BLaER1 treated with 17β-estradiol and CSF1 and Interleukin-3, amounts not matched to agents 10 nM and 100 nM (cell line): ENCODE measurements around the gene TMEM80.

Experiments
- H3K27ac ChIP-seq, 11 experiments: shearing (Covaris generic); formaldehyde crosslinking; 2 replicates each; pipeline ENCODE4 v1.8.1; 2022
- H3K27me3 ChIP-seq, 11 experiments: shearing (Covaris generic); formaldehyde crosslinking; 2 replicates each; pipeline ENCODE4 v1.8.1; 2022
- H3K36me3 ChIP-seq, 11 experiments: shearing (Covaris generic); formaldehyde crosslinking; 2 replicates each; pipeline ENCODE4 v1.8.1; 2022
- H3K4me1 ChIP-seq, 10 experiments: shearing (Covaris generic); formaldehyde crosslinking; 2 replicates each; pipeline ENCODE4 v1.8.1; 2022
- H3K4me2 ChIP-seq, 11 experiments: shearing (Covaris generic); formaldehyde crosslinking; 2 replicates each; pipeline ENCODE4 v1.8.1; 2022
- H3K4me3 ChIP-seq, 10 experiments: shearing (Covaris generic); formaldehyde crosslinking; 2 replicates each; pipeline ENCODE4 v1.8.1; 2022
- H3K9ac ChIP-seq, 11 experiments: shearing (Covaris generic); formaldehyde crosslinking; 2 replicates each; pipeline ENCODE4 v1.8.1; 2022
- H3K9me3 ChIP-seq, 11 experiments: shearing (Covaris generic); formaldehyde crosslinking; replicated peaks in 1 of 11; 2 replicates each; pipeline ENCODE4 v1.8.1; 2022
- H4K20me1 ChIP-seq, 11 experiments: shearing (Covaris generic); formaldehyde crosslinking; 2 replicates each; pipeline ENCODE4 v1.8.1; 2022
- Cebpa-rat ChIP-seq, 11 experiments: shearing (Covaris generic); IDR thresholded peaks; 2 replicates each; pipeline ENCODE4 v1.8.1; 2022

The TMEM80 gene

GRCh38 chr11:656866-657265 is 38.8 kb upstream of the TMEM80 start:
- peaks cover 82 to 100% (median 88%) of the 10 kb centered on the region in 11 experiments for H3K36me3 ChIP-seq
- peaks cover 30 to 92% (median 76%) of the 10 kb centered on the region in 11 experiments; a peak in 21 of 22 replicates for H4K20me1 ChIP-seq
- peaks cover 14 to 26% (median 23%) of the 10 kb centered on the region in 10 experiments for H3K4me1 ChIP-seq
- no peak for TF ChIP-seq Cebpa-rat (IDR thresholded peaks at IDR 0.05)
- H3K4me3 ChIP-seq = no peak overlapping the region
- peaks cover 0 to 5% (median 0%) of the 10 kb centered on the region in 11 experiments; a peak in 1 of 22 replicates for H3K9me3 ChIP-seq
- H3K27ac ChIP-seq = no peak overlapping the region
- no peak overlapping the region for H3K9ac ChIP-seq
- H3K27me3 ChIP-seq = no peaks in the 10 kb centered on the region; a peak in 1 of 22 replicates
- no peak overlapping the region for H3K4me2 ChIP-seq

DNA sequence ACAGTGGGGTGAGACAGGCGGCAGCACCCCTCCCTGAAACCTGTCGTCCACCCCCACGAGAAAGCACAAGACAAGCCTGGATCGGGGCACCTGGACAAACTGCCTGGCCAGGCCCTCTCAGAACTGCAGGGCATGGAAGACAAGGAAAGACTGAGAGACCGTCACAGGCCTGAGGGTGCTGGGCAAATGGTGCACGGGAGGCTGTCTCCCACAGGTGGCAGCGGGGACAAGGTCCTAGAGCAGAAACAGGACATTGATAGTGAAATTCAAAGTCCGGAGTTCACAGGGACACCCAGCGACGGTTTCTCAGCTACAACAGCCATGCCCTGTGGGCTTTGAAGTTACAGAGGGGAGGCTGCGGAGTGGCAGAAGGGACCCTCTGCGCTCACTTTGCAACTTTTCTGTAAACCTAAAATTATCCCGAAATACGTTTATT is 37.9 kb upstream of the TMEM80 start:
- no peak overlapping the region for H3K4me2 ChIP-seq
- no peak overlapping the region for H3K9ac ChIP-seq
- H3K4me3 ChIP-seq = no peak overlapping the region
- H3K4me1 ChIP-seq = peaks cover 14 to 26% (median 23%) of the 10 kb centered on the region in 10 experiments
- no peaks in the 10 kb centered on the region; a peak in 1 of 22 replicates for H3K27me3 ChIP-seq
- peaks cover 39 to 100% (median 84%) of the 10 kb centered on the region in 11 experiments; a peak in 21 of 22 replicates for H4K20me1 ChIP-seq
- no peak for TF ChIP-seq Cebpa-rat (IDR thresholded peaks at IDR 0.05)
- no peak overlapping the region for H3K27ac ChIP-seq
- H3K9me3 ChIP-seq = peaks cover 0 to 5% (median 0%) of the 10 kb centered on the region in 11 experiments; a peak in 1 of 22 replicates
- H3K36me3 ChIP-seq = peaks cover 83 to 100% (median 89%) of the 10 kb centered on the region in 11 experiments

DNA sequence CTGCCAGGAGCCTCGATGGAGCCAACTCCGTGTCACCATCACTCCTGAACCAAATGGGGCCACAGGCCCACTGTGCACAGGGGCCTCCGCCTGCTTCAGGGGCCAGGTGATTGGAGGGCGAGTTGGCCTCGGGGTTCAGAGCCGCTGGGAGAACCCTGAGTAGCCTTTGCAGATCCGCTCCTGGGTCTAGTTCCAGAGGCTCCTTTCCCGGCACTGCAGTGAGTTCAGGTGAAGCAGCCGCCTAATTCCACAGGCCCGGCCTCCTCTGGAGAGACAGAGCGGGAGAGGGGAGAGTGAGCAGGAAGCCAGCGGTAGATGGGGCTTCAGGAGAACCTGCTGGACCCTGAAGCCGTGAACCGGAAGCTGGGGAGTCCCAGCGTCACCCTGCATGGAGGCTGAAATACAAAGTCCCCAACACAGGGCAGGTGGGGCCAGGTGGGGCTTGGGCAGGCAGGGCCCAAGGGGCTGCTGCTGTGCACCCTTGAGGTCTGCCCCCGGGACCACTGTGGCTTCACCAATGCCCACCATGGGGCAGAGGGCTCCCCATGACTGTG is 36.0 kb upstream of the TMEM80 start:
- Histone ChIP-seq H3K9ac (peak overlapping the region in 4 of 11 experiments; percentile 0 to 44 (median 36); a peak in 3 of 22 replicates), H3K27ac (no peak overlapping the region), H3K4me2 (peak overlapping the region in 9 of 11 experiments; percentile 54 to 89 (median 71); a peak in 16 of 22 replicates)

DNA sequence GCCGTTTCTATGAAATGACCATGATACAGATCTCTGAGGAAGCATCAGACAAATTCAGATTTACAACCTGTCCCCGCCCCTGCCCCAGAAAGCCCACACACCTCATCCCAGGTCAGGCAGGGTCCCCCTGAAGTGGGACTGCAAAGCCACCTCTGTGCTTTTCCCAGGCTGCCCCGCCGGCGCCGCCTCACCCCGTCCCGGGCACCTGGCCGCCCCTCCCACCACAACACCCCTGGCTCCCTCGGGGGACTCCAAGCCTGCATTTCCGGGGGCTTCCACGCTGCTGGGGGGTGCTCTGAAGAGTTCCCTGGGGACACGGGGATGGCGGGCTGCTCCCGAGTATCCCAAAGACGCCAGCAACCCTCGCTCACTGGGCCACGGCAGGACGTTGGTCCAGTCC is 35.3 kb upstream of the TMEM80 start:
- Histone ChIP-seq H4K20me1 (peaks cover 53 to 94% (median 89%) of the 10 kb centered on the region in 11 experiments; a peak in 21 of 22 replicates), H3K36me3 (peaks cover 79 to 96% (median 85%) of the 10 kb centered on the region in 11 experiments), H3K4me3 (no peak overlapping the region), H3K9me3 (no peaks in the 10 kb centered on the region), H3K4me1 (peaks cover 14 to 26% (median 23%) of the 10 kb centered on the region in 10 experiments), H3K27ac (no peak overlapping the region), H3K4me2 (peak overlapping the region; percentile 35 to 89 (median 66); a peak in 21 of 22 replicates), H3K27me3 (no peaks in the 10 kb centered on the region; a peak in 1 of 22 replicates), H3K9ac (peak overlapping the region in 7 of 11 experiments; percentile 3 to 44 (median 28); a peak in 7 of 22 replicates)
- TF ChIP-seq Cebpa-rat (IDR thresholded peaks at IDR 0.05) = no peak

More for the DNA sequence above, 36.0 kb upstream of the TMEM80 start:
- H3K9me3 ChIP-seq = no peaks in the 10 kb centered on the region
- peaks cover 14 to 26% (median 23%) of the 10 kb centered on the region in 10 experiments for H3K4me1 ChIP-seq
- TF ChIP-seq Cebpa-rat (IDR thresholded peaks at IDR 0.05) = no peak
- no peaks in the 10 kb centered on the region; a peak in 1 of 22 replicates for H3K27me3 ChIP-seq
- H3K36me3 ChIP-seq = peaks cover 83 to 98% (median 88%) of the 10 kb centered on the region in 11 experiments
- H4K20me1 ChIP-seq = peaks cover 50 to 98% (median 93%) of the 10 kb centered on the region in 11 experiments; a peak in 21 of 22 replicates
- no peak overlapping the region for H3K4me3 ChIP-seq

DNA sequence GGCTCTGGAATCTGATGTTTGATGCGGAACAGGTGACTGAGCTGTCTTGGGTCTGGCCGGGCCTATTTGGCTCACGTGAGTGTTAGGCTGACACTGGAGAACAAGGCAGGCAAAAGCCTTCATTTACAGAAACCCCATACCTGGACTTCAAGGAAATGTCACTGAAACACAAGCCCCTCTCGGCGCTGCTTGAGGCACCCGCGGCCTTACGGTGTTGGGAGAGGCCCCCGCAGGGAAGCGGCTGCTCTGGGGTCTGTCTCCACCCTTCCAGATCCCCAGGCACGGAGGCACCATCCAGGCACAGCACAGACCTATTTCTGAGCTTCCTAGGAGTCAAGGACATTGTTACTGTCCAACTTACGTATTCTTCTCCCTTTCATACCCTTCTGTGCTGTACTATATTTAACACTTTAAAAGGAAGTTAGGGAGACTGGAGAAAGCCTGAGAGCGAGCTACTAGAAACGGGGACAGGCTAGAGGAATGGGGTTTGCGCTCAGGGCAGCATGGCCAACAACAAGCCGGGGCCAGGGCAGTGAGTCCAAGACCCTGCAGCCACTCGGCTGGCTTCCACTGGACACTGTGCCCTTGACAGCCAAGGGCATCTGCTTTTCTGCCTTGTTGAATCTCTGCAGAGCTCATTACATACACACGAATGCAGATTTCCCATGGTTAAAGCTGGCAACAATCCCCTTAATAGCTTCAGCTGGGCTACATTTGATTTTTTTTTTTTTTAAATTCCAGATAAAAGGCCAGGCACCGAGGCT is 34.8 kb upstream of the TMEM80 start:
- Histone ChIP-seq H4K20me1 (peaks cover 58 to 94% (median 90%) of the 10 kb centered on the region in 11 experiments; a peak in 21 of 22 replicates), H3K9ac (peak overlapping the region in 6 of 11 experiments; percentile 7 to 39 (median 30); a peak in 8 of 22 replicates), H3K36me3 (peaks cover 79 to 96% (median 89%) of the 10 kb centered on the region in 11 experiments), H3K27ac (no peak overlapping the region), H3K4me2 (peak overlapping the region; percentile 35 to 89 (median 66)), H3K27me3 (no peaks in the 10 kb centered on the region; a peak in 1 of 22 replicates), H3K9me3 (no peaks in the 10 kb centered on the region), H3K4me3 (no peak overlapping the region), H3K4me1 (peaks cover 16 to 26% (median 25%) of the 10 kb centered on the region in 10 experiments)
- TF ChIP-seq Cebpa-rat (IDR thresholded peaks at IDR 0.05) = no peak

DNA sequence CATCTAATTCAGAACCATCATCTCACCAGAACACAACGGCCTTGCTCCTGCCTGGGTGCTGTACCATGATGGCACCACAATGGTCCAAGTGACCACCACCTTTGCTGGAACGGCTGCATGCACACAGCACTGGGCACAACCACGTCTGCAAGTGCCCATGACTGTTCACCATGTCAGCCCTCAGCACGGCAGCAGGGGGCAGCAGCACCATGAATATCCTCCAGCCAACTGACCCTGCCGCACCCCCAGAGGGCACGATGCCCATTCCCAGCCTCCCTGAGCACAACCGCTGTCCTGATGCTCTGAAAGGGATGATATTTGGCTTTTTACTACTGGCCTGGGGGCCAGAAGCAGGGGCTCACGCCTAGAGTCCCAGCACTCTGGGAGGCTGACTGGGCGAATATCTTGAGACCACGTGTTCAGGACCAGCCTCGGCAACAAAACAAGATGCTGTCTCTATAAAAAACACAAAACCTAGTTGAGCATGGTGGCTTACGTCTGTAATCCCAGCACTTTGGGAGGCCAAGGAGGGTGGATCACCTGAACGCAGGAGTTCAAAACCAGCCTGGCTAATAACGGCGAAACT is 32.8 kb upstream of the TMEM80 start:
- H3K27me3 ChIP-seq = no peaks in the 10 kb centered on the region; a peak in 1 of 22 replicates
- no peak overlapping the region for H3K4me2 ChIP-seq
- H3K27ac ChIP-seq = no peak overlapping the region
- H3K36me3 ChIP-seq = peaks cover 75 to 94% (median 87%) of the 10 kb centered on the region in 11 experiments
- no peak overlapping the region for H3K9ac ChIP-seq
- no peak overlapping the region for H3K4me3 ChIP-seq
- H3K4me1 ChIP-seq = peaks cover 20 to 32% (median 25%) of the 10 kb centered on the region in 10 experiments
- no peaks in the 10 kb centered on the region for H3K9me3 ChIP-seq
- no peak for TF ChIP-seq Cebpa-rat (IDR thresholded peaks at IDR 0.05)
- peaks cover 58 to 91% (median 87%) of the 10 kb centered on the region in 11 experiments; a peak in 21 of 22 replicates for H4K20me1 ChIP-seq

DNA sequence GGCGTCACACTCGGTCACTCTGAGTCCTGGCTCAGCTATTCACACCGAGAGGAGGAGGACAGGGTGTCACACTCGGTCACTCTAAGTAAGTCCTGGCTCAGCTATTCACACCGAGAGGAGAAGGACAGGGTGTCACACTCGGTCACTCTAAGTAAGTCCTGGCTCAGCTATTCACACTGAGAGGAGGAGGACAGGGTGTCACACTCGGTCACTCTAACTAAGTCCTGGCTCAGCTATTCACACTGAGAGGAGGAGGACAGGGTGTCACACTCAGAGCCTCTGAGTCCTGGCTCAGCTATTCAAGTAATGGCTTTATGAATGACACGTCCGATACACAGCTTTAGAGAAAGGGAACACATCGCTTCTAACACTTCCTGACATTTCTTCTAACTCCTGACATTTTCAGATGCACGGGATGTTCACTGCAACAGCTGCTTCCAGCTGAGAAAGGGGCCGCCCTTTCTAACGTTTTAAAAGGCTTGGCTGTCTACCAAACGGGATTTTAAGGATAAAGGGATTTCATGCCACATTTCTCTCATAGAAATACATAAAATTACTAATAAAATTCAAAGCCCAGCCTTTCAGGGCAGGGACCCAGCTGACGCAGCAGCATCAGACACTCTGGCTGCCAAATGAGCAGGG is 30.4 kb upstream of the TMEM80 start:
- H3K4me2 ChIP-seq = peak overlapping the region in 1 of 11 experiments; percentile 21; a peak in 1 of 22 replicates
- H3K9ac ChIP-seq = no peak overlapping the region; a peak in 1 of 22 replicates
- H4K20me1 ChIP-seq = peaks cover 47 to 86% (median 73%) of the 10 kb centered on the region in 11 experiments; a peak in 21 of 22 replicates
- no peaks in the 10 kb centered on the region for H3K9me3 ChIP-seq
- peaks cover 73 to 94% (median 87%) of the 10 kb centered on the region in 11 experiments for H3K36me3 ChIP-seq
- no peak for TF ChIP-seq Cebpa-rat (IDR thresholded peaks at IDR 0.05)
- H3K27me3 ChIP-seq = no peaks in the 10 kb centered on the region; a peak in 1 of 22 replicates
- no peak overlapping the region for H3K4me3 ChIP-seq
- H3K27ac ChIP-seq = 0 out of 22 replicates have a peak overlapping the region, but pooled peaks of 1 of the 11 experiments have one; percentile 28
- peaks cover 13 to 25% (median 17%) of the 10 kb centered on the region in 10 experiments for H3K4me1 ChIP-seq
